Gastroesophageal sphincter (tissue), 4 donors: Measurements from ENCODE around the gene STAM. TPM values are rescaled to one million over a fixed set of nuclear protein-coding genes. Genes with fewer than 3 reads are reported as not detected.
"Not testable (repeated sequence)": the region's sequence is repeated elsewhere in the genome, so short reads cannot be mapped to it uniquely, and the experiment has no call there.

Experiments
- ATAC-seq: fragments of 150-250 bp; one replicate; pipeline ENCODE4 v1.9.1; 2016; ENCODE audit warnings: mild to moderate bottlenecking, moderate library complexity
- H3K27ac ChIP-seq, 4 donors: fragments of 200-600 bp; sonication (generic) in 3 of 4; 1 replicate in 3 of 4; 2 replicates in 1 of 4; pipeline ENCODE4 v1.5.1; 2016 to 2019
- H3K27me3 ChIP-seq: fragments of 200-600 bp; sonication (generic); one replicate; pipeline ENCODE4 v1.5.1; 2019
- H3K36me3 ChIP-seq, 2 donors: fragments of 200-600 bp; sonication (generic); one replicate each; pipeline ENCODE4 v1.5.1; 2019; ENCODE audit warnings: control low read depth in 1 of 2
- H3K4me1 ChIP-seq, 3 donors: fragments of 200-600 bp; sonication (generic); 1 replicate in 2 of 3; 2 replicates in 1 of 3; pipeline ENCODE4 v1.5.1; 2016 to 2019; ENCODE audit warnings: control low read depth in 2 of 3
- H3K4me3 ChIP-seq, 2 donors: fragments of 200-600 bp; sonication (generic); one replicate each; pipeline ENCODE4 v1.5.1; 2019; ENCODE audit warnings: mild to moderate bottlenecking in 1 of 2, moderate library complexity in 1 of 2
- H3K9me3 ChIP-seq, 3 donors: fragments of 200-600 bp; sonication (generic); one replicate each; pipeline ENCODE4 v1.5.1; 2017 to 2019; ENCODE audit warnings: control low read depth in 2 of 3
- CTCF ChIP-seq, 4 experiments: fragments of 200-600 bp in 2 of 4; fragments of 450-650 bp in 2 of 4; sonication (generic) in 1 of 4; IDR thresholded peaks; one replicate each; pipeline ENCODE4 v1.5.1; 2017 to 2019; ENCODE audit warnings: antibody characterized with exemption in 4 of 4, mild to moderate bottlenecking in 2 of 4, moderate library complexity in 2 of 4
- EP300 ChIP-seq: sonication (generic); formaldehyde crosslinking; IDR thresholded peaks from one replicate; pipeline ENCODE4 v1.6.1; 2017; ENCODE audit warnings: antibody characterized with exemption, mild to moderate bottlenecking
- POLR2A ChIP-seq, 2 donors: fragments of 450-650 bp; IDR thresholded peaks; one replicate each; pipeline ENCODE4 v1.6.1; 2017; ENCODE audit warnings: antibody characterized with exemption in 2 of 2, mild to moderate bottlenecking in 2 of 2, moderate library complexity in 1 of 2
- POLR2AphosphoS5 ChIP-seq: sonication (generic); formaldehyde crosslinking; IDR thresholded peaks from one replicate; pipeline ENCODE4 v1.6.1; 2017; ENCODE audit warnings: antibody characterized with exemption
- WGBS, 2 donors: methylation state at CpG; one replicate each; pipeline ENCODE4 v1.1.5; 2018; ENCODE audit warnings: low coverage in 1 of 2; 5-methylcytosine and 5-hydroxymethylcytosine counted together
- total RNA-seq, 4 donors: library from RNA; depleted of rRNA; stranded (reverse); fragments of >200 nt; gene quantifications; one replicate each; pipeline ENCODE4 v1.1.0, GENCODE V29; 2016

The STAM gene
- total RNA-seq, 4 donors from 2014 or later, result 14.9 to 192 (median 19.2) TPM

- ATAC-seq, result peak; percentile 88
Measured at GRCh38 chr10:17617031-17617911, 26.7 kb upstream of the STAM start, which contains the start of gene HACD1. HACD1 (minus strand) TSS chr10:17617374; CDS start chr10:17617339, 35 bp downstream.

GRCh38 chr10:17622061-17622460, 21.9 kb upstream of the STAM start:
- H3K36me3 ChIP-seq, result no peaks in the 10 kb centered on the region
- no peaks in the 10 kb centered on the region for H3K9me3 ChIP-seq
- TF ChIP-seq CTCF (IDR thresholded peaks at IDR 0.05), result no peak
- no peak for TF ChIP-seq EP300
- TF ChIP-seq POLR2AphosphoS5, result no peak
- no peak for TF ChIP-seq POLR2A (IDR thresholded peaks at IDR 0.05)
- H3K27me3 ChIP-seq, result peaks cover 5% of the 10 kb centered on the region
- ATAC-seq, result no peak
- WGBS, 2 donors, result 32 to 40% methylated on average over 5 to 8 of the region's 8 CpGs
- peaks cover 0 to 8% (median 0%) of the 10 kb centered on the region in 3 donors for H3K4me1 ChIP-seq
- no peak overlapping the region for H3K4me3 ChIP-seq
- no peak overlapping the region for H3K27ac ChIP-seq

More at GRCh38 chr10:17617031-17617911, 26.7 kb upstream of the STAM start, which contains the start of gene HACD1:
- Histone ChIP-seq H3K4me3 (peak within 1 kb of the TSS; percentile 89 to 96), H3K9me3 (no peaks in the 10 kb centered on the region), H3K27ac (peak within 1 kb of the TSS; percentile 96 to 99 (median 98)), H3K4me1 (peaks cover 0 to 38% (median 0%) of the 10 kb centered on the region in 3 donors), H3K27me3 (peaks cover 5% of the 10 kb centered on the region), H3K36me3 (no peaks in the 10 kb centered on the region)
- TF ChIP-seq CTCF (IDR thresholded peaks at IDR 0.05) (peak in 2 of 4 experiments; percentile 5 to 53), EP300 (no peak), POLR2AphosphoS5 (peak; percentile 71), POLR2A (IDR thresholded peaks at IDR 0.05) (peak; percentile 70 to 84)
- WGBS, 2 donors, result 0 to 10% methylated on average over 1 to 2 of the region's 92 CpGs

- ATAC-seq, result no peak
- WGBS, 2 donors, result 17 to 18% methylated on average over 1 of the region's 3 CpGs
- Histone ChIP-seq H3K27me3 (peaks cover 5% of the 10 kb centered on the region), H3K9me3 (no peaks in the 10 kb centered on the region), H3K4me3 (no peak overlapping the region), H3K4me1 (no peaks in the 10 kb centered on the region), H3K27ac (no peak overlapping the region), H3K36me3 (no peaks in the 10 kb centered on the region)
- TF ChIP-seq CTCF (IDR thresholded peaks at IDR 0.05) (no peak), POLR2AphosphoS5 (no peak), EP300 (no peak), POLR2A (IDR thresholded peaks at IDR 0.05) (no peak)
Measured at GRCh38 chr10:17624996-17625395, 19.0 kb upstream of the STAM start.

- H3K27me3 ChIP-seq, result no peaks in the 10 kb centered on the region
- no peak for ATAC-seq
- TF ChIP-seq EP300 (no peak), POLR2A (IDR thresholded peaks at IDR 0.05) (no peak), POLR2AphosphoS5 (no peak), CTCF (IDR thresholded peaks at IDR 0.05) (no peak)
- H3K4me3 ChIP-seq, result no peak overlapping the region
- 71 to 100% methylated on average over 1 of the region's 1 CpG for WGBS, 2 donors
- no peaks in the 10 kb centered on the region for H3K4me1 ChIP-seq
- H3K9me3 ChIP-seq, result no peaks in the 10 kb centered on the region
- H3K36me3 ChIP-seq, result no peaks in the 10 kb centered on the region
- H3K27ac ChIP-seq, result no peak overlapping the region
Measured at GRCh38 chr10:17626656-17627055, 17.3 kb upstream of the STAM start.

GRCh38 chr10:17632590-17632989, 11.4 kb upstream of the STAM start:
- not testable (repeated sequence) for ATAC-seq, H3K4me3 ChIP-seq, H3K27ac ChIP-seq, H3K36me3 ChIP-seq, H3K4me1 ChIP-seq, H3K9me3 ChIP-seq, H3K27me3 ChIP-seq
- WGBS, 2 donors, result 76 to 87% methylated on average over 3 to 4 of the region's 8 CpGs
